DND-41 (cell line): Measurements from ENCODE around the gene GRK1.

Experiments used
- CTCF ChIP-seq: IDR thresholded peaks from 2 replicates; pipeline ENCODE4 v1.5.1; 2012; ENCODE audit warnings: borderline replicate concordance, low read length, moderate library complexity, mild to moderate bottlenecking; ENCODE audit not compliant: poor library complexity, severe bottlenecking; ENCODE audit errors: extremely low read depth
- EZH2 ChIP-seq: IDR thresholded peaks from 3 replicates; pipeline ENCODE4 v1.6.1; 2012; ENCODE audit warnings: borderline replicate concordance, low read depth, mild to moderate bottlenecking, moderate library complexity, low read length, inconsistent platforms; ENCODE audit not compliant: severe bottlenecking

GRCh38 chr13:113637262-113638160 is 29.5 kb upstream of the GRK1 start:
- no peak for TF ChIP-seq CTCF
- TF ChIP-seq EZH2, result no peak
